ENCODE measurements around the gene BARX1.
A peak's percentile ranks its signal among the peaks of the same experiment; 100 is the strongest.

Gene BARX1, protein sequence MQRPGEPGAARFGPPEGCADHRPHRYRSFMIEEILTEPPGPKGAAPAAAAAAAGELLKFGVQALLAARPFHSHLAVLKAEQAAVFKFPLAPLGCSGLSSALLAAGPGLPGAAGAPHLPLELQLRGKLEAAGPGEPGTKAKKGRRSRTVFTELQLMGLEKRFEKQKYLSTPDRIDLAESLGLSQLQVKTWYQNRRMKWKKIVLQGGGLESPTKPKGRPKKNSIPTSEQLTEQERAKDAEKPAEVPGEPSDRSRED

DNA sequence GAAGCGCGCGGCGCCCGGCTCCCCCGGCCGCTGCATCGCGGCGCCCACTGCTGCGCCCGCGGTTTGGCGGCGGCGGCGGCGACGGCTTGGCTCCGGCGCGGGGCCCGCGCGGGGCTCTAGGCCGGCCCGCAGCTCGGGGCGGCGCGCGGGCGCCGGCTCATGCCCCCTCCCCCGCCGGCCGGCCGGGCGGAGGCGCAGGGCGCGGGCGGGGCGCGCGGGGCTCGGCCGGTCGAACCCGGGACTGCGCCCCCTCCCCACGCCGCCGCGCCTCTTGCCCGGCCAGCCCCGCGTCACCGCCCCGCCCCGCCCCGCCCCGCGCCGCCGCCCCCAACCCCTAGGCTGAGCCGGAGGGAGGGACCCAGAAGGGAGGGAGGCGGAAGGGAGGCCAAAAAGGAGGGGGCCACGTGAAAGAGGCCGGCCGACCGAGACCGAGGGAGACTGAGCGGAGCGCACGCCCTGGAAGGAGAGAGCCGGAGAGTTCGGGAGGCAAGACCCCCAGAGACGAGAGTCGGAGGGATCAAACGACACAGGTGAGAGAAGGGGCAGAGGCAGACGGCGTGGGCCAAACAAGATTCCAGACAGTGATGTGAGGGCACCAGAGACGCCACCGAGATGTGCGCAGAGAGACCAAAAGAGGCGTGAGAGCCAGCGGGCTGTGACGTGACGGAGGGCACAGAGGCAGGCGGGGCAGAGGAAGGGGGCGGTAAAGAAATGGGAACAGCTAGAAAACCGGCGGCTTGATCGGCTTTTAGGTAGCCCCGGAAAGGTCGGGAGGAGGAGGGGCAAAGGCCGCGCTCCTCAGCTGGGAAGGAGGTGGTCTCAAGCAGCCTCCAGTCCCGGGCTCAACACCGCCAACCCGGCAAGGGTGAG is at the start of gene BARX1:
Gene BARX1, minus strand, starts transcription at position 245 of the 870 bp plus-strand sequence. Its CDS starts 209 bp downstream, at position 36.
- TF ChIP-seq L3MBTL2 (conservative IDR thresholded peaks at IDR 0.05) (peak; percentile 81), ZNF384 (IDR thresholded peaks at IDR 0.05) (no peak), SUZ12 (IDR thresholded peaks at IDR 0.05) (no peak), TARDBP (IDR thresholded peaks at IDR 0.05) (no peak), FOXA1 (IDR thresholded peaks at IDR 0.05) (no peak), LEF1 (IDR thresholded peaks at IDR 0.05; ENCODE audit: borderline replicate concordance) (no peak)
- CTCF ChIA-PET = no interaction called here
- DNase-seq (ENCODE audit: extremely low spot score) = peak; percentile 67
- POLR2A ChIA-PET = no interaction called here

DNA sequence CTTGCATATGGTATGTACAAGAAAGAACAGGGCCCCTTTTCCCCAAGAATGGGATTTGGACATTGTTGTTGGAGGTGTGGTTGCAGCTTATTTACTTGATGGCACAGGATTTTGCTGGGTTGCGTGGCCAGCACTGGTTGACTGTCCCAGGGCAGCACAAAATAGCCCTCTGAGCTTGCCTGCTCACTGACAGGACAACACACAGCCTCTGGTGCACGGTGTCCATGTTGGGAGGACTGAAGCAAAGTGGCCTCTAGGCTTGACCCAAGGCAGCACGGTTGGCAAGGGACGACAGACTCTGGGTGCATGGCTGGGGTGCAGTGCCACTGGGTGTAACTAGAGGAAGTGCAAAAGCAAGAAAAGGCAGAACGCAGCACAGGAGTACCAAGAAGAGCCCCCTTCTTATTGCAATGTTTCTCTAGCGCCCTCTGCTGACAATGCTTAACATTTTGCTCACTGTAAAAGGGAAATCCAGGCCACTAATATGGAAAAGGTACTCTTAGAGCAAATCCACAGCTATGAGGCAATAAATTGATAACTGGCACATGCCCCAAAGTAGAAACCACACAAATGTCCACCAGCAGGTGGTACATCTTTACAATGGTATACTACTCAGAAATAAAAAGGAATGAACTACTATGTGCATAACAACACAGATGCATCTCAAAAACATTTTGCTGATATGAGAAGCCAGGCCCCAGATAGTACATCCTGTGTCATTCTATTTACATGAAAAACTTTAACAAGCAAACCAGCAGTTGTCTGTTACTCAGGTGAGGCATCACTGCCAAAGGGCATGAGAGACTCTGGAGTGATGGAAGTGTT is 47.4 kb upstream of the BARX1 start:
- POLR2A ChIA-PET = no interaction called here
- DNase-seq (ENCODE audit: extremely low spot score) = peak; percentile 71
- TF ChIP-seq ARNT (IDR thresholded peaks at IDR 0.05) (no peak), HDGF (IDR thresholded peaks at IDR 0.05; ENCODE audit: borderline replicate concordance) (no peak), FOXA1 (IDR thresholded peaks at IDR 0.05) (no peak), SUZ12 (IDR thresholded peaks at IDR 0.05) (no peak), LEF1 (IDR thresholded peaks at IDR 0.05; ENCODE audit: borderline replicate concordance) (no peak), SP1 (IDR thresholded peaks at IDR 0.05) (no peak), CTBP1 (IDR thresholded peaks at IDR 0.05; ENCODE audit: borderline replicate concordance) (no peak), FOXM1 (IDR thresholded peaks at IDR 0.05; ENCODE audit: borderline replicate concordance) (no peak), NFRKB (IDR thresholded peaks at IDR 0.05) (no peak)
- TF ChIP-seq, protein P1, sequence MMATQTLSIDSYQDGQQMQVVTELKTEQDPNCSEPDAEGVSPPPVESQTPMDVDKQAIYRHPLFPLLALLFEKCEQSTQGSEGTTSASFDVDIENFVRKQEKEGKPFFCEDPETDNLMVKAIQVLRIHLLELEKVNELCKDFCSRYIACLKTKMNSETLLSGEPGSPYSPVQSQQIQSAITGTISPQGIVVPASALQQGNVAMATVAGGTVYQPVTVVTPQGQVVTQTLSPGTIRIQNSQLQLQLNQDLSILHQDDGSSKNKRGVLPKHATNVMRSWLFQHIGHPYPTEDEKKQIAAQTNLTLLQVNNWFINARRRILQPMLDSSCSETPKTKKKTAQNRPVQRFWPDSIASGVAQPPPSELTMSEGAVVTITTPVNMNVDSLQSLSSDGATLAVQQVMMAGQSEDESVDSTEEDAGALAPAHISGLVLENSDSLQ (IDR thresholded peaks at IDR 0.05) = no peak
- CTCF ChIA-PET = interaction anchor here (0.6 to 2.6 kb wide), 8 partner anchors 10 to 320 kb away, joined by 3 to 14 read pairs (median 6); no protein-coding TSS in a partner anchor

DNA sequence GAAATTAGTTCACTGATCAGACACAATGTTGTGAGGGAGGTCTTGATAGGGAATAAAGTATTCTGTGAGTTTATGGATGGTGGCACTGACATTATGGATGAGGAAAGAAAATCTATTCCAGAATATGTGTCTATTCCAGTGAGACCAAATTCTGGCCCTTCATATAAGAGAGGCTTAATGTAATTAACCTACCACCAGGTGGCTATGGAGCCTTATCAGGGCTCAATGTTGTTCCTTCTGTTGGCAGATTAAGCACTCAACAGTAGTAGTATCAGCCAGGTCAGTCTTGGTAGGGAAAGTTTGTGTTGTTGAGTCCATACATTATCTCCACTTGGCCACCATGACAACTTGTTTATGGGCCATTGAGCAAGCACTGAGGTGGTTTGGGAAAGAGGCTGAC is 41.7 kb upstream of the BARX1 start:
- DNase-seq (ENCODE audit: extremely low spot score) = no peak
- ChIA-PET CTCF (no interaction called here), POLR2A (no interaction called here)
- TF ChIP-seq BHLHE40 (IDR thresholded peaks at IDR 0.05; ENCODE audit: borderline replicate concordance) (no peak), SP1 (IDR thresholded peaks at IDR 0.05) (no peak), ARNT (IDR thresholded peaks at IDR 0.05) (no peak), LEF1 (IDR thresholded peaks at IDR 0.05; ENCODE audit: borderline replicate concordance) (no peak), NFRKB (IDR thresholded peaks at IDR 0.05) (no peak), SUZ12 (IDR thresholded peaks at IDR 0.05) (no peak), L3MBTL2 (conservative IDR thresholded peaks at IDR 0.05) (no peak), FOXM1 (IDR thresholded peaks at IDR 0.05; ENCODE audit: borderline replicate concordance) (no peak), FOXK2 (IDR thresholded peaks at IDR 0.05) (no peak), FOXA1 (IDR thresholded peaks at IDR 0.05) (no peak), ZNF384 (IDR thresholded peaks at IDR 0.05) (no peak), TARDBP (IDR thresholded peaks at IDR 0.05) (no peak)
- TF ChIP-seq, protein P1 (IDR thresholded peaks at IDR 0.05) = no peak

DNA sequence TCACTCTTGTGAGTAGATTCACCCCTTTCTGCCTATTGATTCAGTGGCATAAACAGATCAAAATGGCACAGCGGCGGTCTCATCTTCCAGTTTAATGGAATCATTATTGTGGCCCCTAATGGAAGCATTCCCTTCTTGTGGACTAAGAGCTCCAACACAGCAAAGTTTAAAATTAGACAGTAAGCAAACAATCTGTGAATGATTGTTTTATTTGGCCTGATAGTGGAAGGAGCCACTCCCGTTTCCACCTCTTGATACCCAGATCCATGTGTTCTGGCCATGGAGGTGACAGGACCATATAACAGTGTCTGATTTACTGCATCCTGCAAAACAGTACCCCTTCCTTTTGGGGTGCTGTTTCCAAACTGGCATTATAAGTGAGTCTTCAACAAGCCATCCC is 41.2 kb upstream of the BARX1 start:
- no peak for TF ChIP-seq HDGF (IDR thresholded peaks at IDR 0.05; ENCODE audit: borderline replicate concordance)
- ChIA-PET POLR2A (no interaction called here), CTCF (no interaction called here)
- DNase-seq (ENCODE audit: extremely low spot score) = no peak

DNA sequence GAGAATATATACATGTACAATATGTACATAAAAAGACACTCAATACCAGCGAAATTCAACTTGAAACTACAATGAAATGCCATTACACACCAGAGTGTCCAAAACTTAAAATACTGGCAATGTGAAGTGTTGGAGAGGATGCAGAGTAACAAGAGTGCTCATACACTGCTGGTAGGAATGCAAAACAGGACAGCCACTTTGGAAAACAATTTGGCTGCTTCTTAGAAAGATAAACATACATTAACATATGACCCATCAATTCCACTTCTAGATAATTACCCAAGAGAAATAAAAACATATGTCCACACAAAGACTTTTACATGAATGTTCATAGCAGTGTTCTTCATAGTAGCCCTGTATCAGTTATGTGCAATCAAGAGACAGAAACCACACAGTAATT is 39.4 kb upstream of the BARX1 start:
- TF ChIP-seq ELF4 (IDR thresholded peaks at IDR 0.05) = no peak
- TF ChIP-seq LEF1 (IDR thresholded peaks at IDR 0.05; ENCODE audit: borderline replicate concordance) = no peak
- no peak for TF ChIP-seq HDGF (IDR thresholded peaks at IDR 0.05; ENCODE audit: borderline replicate concordance)
- TF ChIP-seq SUZ12 (IDR thresholded peaks at IDR 0.05) = no peak
- TF ChIP-seq FOXM1 (IDR thresholded peaks at IDR 0.05; ENCODE audit: borderline replicate concordance) = no peak
- TF ChIP-seq FOXK2 (IDR thresholded peaks at IDR 0.05) = no peak
- TF ChIP-seq NFRKB (IDR thresholded peaks at IDR 0.05) = no peak
- TF ChIP-seq CTBP1 (IDR thresholded peaks at IDR 0.05; ENCODE audit: borderline replicate concordance) = no peak
- TF ChIP-seq SP1 (IDR thresholded peaks at IDR 0.05) = no peak
- no peak for TF ChIP-seq FOXA1 (IDR thresholded peaks at IDR 0.05)
- TF ChIP-seq ARNT (IDR thresholded peaks at IDR 0.05) = no peak
- no peak for TF ChIP-seq ZNF384 (IDR thresholded peaks at IDR 0.05)
- TF ChIP-seq, protein P1 (IDR thresholded peaks at IDR 0.05) = no peak
- TF ChIP-seq TARDBP (IDR thresholded peaks at IDR 0.05) = no peak
- no peak for DNase-seq (ENCODE audit: extremely low spot score)
- ChIA-PET POLR2A (no interaction called here), CTCF (no interaction called here)

DNA sequence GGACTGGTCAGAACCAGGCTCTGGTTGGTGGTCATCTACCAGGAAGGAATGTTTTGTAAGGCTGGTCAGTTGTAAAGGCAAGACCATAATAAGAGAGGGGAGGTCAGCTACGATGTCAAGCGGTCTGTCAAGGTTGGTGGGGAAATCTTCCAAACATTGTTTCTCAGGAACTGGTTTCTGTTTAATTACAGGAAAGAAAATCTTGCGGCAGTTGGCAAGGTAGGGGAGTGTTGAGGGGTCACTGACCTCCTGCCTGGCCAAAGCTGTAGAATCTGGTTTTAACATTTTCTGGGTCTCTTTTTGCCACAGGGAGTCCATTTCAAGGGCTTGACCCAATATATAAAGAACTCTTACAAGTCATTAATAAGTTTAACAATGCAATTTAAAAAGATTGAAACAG is 39.0 kb upstream of the BARX1 start:
- ChIA-PET POLR2A (no interaction called here), CTCF (no interaction called here)
- TF ChIP-seq NFRKB (IDR thresholded peaks at IDR 0.05) (no peak), SP1 (IDR thresholded peaks at IDR 0.05) (no peak), CTBP1 (IDR thresholded peaks at IDR 0.05; ENCODE audit: borderline replicate concordance) (no peak), ELF4 (IDR thresholded peaks at IDR 0.05) (no peak), ZNF384 (IDR thresholded peaks at IDR 0.05) (no peak), BHLHE40 (IDR thresholded peaks at IDR 0.05; ENCODE audit: borderline replicate concordance) (no peak), SUZ12 (IDR thresholded peaks at IDR 0.05) (no peak), FOXA1 (IDR thresholded peaks at IDR 0.05) (no peak), HDGF (IDR thresholded peaks at IDR 0.05; ENCODE audit: borderline replicate concordance) (no peak), L3MBTL2 (conservative IDR thresholded peaks at IDR 0.05) (no peak), FOXK2 (IDR thresholded peaks at IDR 0.05) (no peak), TARDBP (IDR thresholded peaks at IDR 0.05) (no peak), ARNT (IDR thresholded peaks at IDR 0.05) (no peak), LEF1 (IDR thresholded peaks at IDR 0.05; ENCODE audit: borderline replicate concordance) (no peak), FOXM1 (IDR thresholded peaks at IDR 0.05; ENCODE audit: borderline replicate concordance) (no peak)
- TF ChIP-seq, protein P1 (IDR thresholded peaks at IDR 0.05) = no peak
- DNase-seq (ENCODE audit: extremely low spot score) = no peak
